PC-9 (cell line): Measurements from ENCODE around the gene MLC1. TPM values are rescaled to one million over a fixed set of nuclear protein-coding genes. Genes with fewer than 3 reads are reported as not detected.

ENCODE experiments used
- BruUV-seq: library from RNA; stranded (reverse); fragments of 400-500 nt; replicated peaks from 2 replicates; lab custom pipeline; 2021; lab: Mats Ljungman, UMichigan
- CTCF ChIA-PET: fragments of 300-600 bp; sonication (Branson Sonifier 250); formaldehyde crosslinking; loops from one replicate; lab custom pipeline; 2022; ENCODE audit warnings: antibody characterized with exemption; lab: Charles Lee
- POLR2A ChIA-PET: fragments of 300-600 bp; sonication (Branson Sonifier 250); formaldehyde crosslinking; loops from one replicate; lab custom pipeline; 2022; ENCODE audit warnings: antibody characterized with exemption; ENCODE audit not compliant: unreplicated experiment; lab: Charles Lee
- DNase-seq, 2 experiments: peaks; one replicate each; pipeline versions ENCODE4 v3.0.0 to v3.0.0-alpha.2; 2015 to 2022; ENCODE audit warnings: mixed read lengths in 1 of 2
- H2AFZ ChIP-seq: fragments of 200-600 bp; sonication (generic); 2 replicates; pipeline ENCODE4 v1.8.1; 2017; ENCODE audit warnings: antibody characterized with exemption
- H3F3A ChIP-seq: fragments of 200-600 bp; sonication (generic); 2 replicates; pipeline ENCODE4 v1.8.1; 2017; ENCODE audit warnings: antibody characterized with exemption, mild to moderate bottlenecking, low read depth; ENCODE audit not compliant: insufficient read depth
- H3K27ac ChIP-seq: fragments of 200-600 bp; sonication (generic); 2 replicates; pipeline ENCODE4 v1.6.1; 2016; ENCODE audit warnings: mixed run types
- H3K27me3 ChIP-seq: fragments of 200-600 bp; sonication (generic); 2 replicates; pipeline ENCODE4 v1.6.1; 2016; ENCODE audit warnings: low read depth, mixed run types; ENCODE audit not compliant: insufficient read depth
- H3K36me3 ChIP-seq: fragments of 200-600 bp; sonication (generic); 2 replicates; pipeline ENCODE4 v1.6.1; 2016; ENCODE audit warnings: low read depth, mixed run types
- H3K4me1 ChIP-seq: fragments of 200-600 bp; sonication (generic); replicated peaks from 2 replicates; pipeline ENCODE4 v1.6.1; 2016; ENCODE audit warnings: mixed run types; ENCODE audit not compliant: insufficient read depth
- H3K4me2 ChIP-seq: fragments of 200-600 bp; sonication (generic); 2 replicates; pipeline ENCODE4 v1.6.1; 2017; ENCODE audit warnings: mixed run types
- H3K4me3 ChIP-seq: fragments of 200-600 bp; sonication (generic); 2 replicates; pipeline ENCODE4 v1.6.1; 2016; ENCODE audit warnings: mixed run types
- H3K79me2 ChIP-seq: fragments of 200-600 bp; sonication (generic); 2 replicates; pipeline ENCODE4 v1.6.1; 2017; ENCODE audit warnings: low read depth, mixed run types
- H3K9me2 ChIP-seq: fragments of 200-600 bp; sonication (generic); 2 replicates; pipeline ENCODE4 v1.8.1; 2017; ENCODE audit warnings: mild to moderate bottlenecking; ENCODE audit not compliant: insufficient read depth
- H3K9me3 ChIP-seq: fragments of 200-600 bp; sonication (generic); 2 replicates; pipeline ENCODE4 v1.8.1; 2016; ENCODE audit warnings: low read depth; ENCODE audit not compliant: insufficient read depth
- H4K20me1 ChIP-seq: fragments of 200-600 bp; sonication (generic); 2 replicates; pipeline ENCODE4 v1.8.1; 2017; ENCODE audit not compliant: insufficient read depth
- EZH2 ChIP-seq: fragments of 200-600 bp; sonication (generic); IDR thresholded peaks from 2 replicates; pipeline ENCODE4 v1.8.0; 2017; ENCODE audit warnings: antibody characterized with exemption, low read depth
- intact Hi-C: fragments of 100-400 bp; cut with micrococcal nuclease; formaldehyde crosslinking; loops from one replicate; pipeline ENCODE4 v1.10.0; 2022; ENCODE audit not compliant: unreplicated experiment
- total RNA-seq: library from RNA; stranded (reverse); gene quantifications from 2 replicates; pipeline ENCODE4 v1.2.3, GENCODE V29; 2021
- TF ChIP-seq, protein P1 (sequence below): fragments of 200-600 bp; sonication (generic); conservative IDR thresholded peaks from 2 replicates; pipeline ENCODE4 v1.6.1; 2017; ENCODE audit warnings: mixed run types, antibody characterized with exemption, mild to moderate bottlenecking, moderate library complexity

The MLC1 gene
- total RNA-seq, 1 experiment from 2014 or later = not detected

DNA sequence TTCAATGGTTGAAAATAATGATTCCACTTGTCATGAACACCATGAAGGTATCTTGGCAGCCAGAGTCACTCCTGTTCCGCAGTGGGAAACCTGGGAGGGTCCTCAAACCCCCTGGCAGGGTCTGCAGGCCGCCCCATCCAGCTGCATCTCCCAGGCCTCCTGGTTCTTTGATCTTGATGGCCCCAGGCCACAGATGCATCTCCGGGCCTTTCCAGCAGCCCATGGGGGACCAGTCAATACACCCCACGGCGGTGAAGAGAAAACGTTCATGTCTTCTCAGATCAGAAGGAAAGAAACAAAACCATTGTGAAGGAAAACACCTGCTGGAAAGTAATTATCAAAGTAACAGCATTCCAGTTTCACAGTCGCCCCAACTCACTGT, 25.4 kb downstream of the MLC1 start:
- H3K36me3 ChIP-seq = no peaks in the 10 kb centered on the region
- no peaks in the 10 kb centered on the region for H3F3A ChIP-seq
- H2AFZ ChIP-seq = no peak overlapping the region
- ChIA-PET POLR2A (no interaction called here), CTCF (no interaction called here)
- no peaks in the 10 kb centered on the region for H3K9me2 ChIP-seq
- H4K20me1 ChIP-seq = no peaks in the 10 kb centered on the region
- peaks cover 71% of the 10 kb centered on the region for H3K27me3 ChIP-seq
- intact Hi-C loops = no loop called here
- no peak for TF ChIP-seq EZH2
- H3K4me2 ChIP-seq = no peak overlapping the region
- H3K79me2 ChIP-seq = no peaks in the 10 kb centered on the region
- H3K9me3 ChIP-seq = no peaks in the 10 kb centered on the region
- H3K4me1 ChIP-seq = no peaks in the 10 kb centered on the region
- DNase-seq = no peak
- H3K27ac ChIP-seq = no peak overlapping the region
- BruUV-seq = no TSS peak
- no peak overlapping the region for H3K4me3 ChIP-seq

DNA sequence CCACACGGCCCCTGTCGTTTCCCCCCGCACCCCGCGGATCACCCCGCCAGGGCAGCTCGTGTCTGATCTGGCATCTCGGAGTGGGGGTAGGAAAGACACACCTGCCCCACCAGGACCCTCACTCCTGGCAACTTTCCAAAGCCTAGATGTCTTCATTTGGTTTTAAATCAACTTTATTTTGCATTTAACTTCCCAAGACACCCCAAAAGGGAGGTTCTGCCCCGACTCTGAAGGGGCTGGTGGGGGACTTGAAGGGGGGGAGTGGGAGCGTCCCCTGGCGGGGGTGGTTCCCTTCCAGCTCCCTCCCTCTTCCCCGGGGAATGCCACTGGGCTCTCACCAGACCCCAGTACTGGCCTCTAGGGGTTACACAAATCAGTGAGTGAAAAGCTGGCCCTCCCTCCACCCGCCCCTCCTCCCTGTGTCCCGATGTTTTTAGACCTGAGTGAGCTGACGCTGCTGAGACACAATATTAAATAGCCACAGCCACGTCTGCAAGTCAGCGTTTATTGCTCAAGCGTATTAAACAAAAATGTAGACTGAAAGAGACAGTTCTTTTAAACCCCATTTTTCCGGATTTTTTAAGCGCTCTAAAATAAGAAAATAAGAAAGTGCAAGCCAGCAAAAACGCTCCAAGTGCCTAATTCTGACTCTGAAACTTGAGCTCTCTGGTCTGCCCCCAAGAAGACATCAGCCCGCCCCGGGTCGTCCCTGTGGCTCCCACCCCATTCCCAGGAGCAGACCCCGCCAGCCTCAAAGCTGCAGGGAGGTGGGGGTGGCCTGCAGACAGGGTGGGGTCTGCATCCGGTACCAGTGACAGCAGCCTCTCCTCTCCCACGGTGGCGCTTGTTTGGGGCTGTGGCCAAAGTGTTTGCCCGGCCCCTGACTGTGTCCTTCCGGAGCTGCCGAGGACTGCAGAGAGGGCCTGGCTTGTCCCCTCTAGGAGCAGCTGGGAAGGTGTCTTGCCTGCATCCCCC, 26.0 kb downstream of the MLC1 start:
- H4K20me1 ChIP-seq = no peaks in the 10 kb centered on the region
- no peak for TF ChIP-seq EZH2
- TF ChIP-seq, protein P1, sequence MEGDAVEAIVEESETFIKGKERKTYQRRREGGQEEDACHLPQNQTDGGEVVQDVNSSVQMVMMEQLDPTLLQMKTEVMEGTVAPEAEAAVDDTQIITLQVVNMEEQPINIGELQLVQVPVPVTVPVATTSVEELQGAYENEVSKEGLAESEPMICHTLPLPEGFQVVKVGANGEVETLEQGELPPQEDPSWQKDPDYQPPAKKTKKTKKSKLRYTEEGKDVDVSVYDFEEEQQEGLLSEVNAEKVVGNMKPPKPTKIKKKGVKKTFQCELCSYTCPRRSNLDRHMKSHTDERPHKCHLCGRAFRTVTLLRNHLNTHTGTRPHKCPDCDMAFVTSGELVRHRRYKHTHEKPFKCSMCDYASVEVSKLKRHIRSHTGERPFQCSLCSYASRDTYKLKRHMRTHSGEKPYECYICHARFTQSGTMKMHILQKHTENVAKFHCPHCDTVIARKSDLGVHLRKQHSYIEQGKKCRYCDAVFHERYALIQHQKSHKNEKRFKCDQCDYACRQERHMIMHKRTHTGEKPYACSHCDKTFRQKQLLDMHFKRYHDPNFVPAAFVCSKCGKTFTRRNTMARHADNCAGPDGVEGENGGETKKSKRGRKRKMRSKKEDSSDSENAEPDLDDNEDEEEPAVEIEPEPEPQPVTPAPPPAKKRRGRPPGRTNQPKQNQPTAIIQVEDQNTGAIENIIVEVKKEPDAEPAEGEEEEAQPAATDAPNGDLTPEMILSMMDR = no peak
- H3K27me3 ChIP-seq = peaks cover 71% of the 10 kb centered on the region
- no TSS peak for BruUV-seq
- no peak for DNase-seq
- H3K4me2 ChIP-seq = no peak overlapping the region
- no peak overlapping the region for H2AFZ ChIP-seq
- intact Hi-C loops = no loop called here
- ChIA-PET POLR2A (interaction anchor here (0.6 kb wide), 1 partner anchor 14 kb away, joined by 5 read pairs; no protein-coding TSS in a partner anchor), CTCF (no interaction called here)
- no peaks in the 10 kb centered on the region for H3K9me2 ChIP-seq
- H3K9me3 ChIP-seq = no peaks in the 10 kb centered on the region
- no peak overlapping the region for H3K27ac ChIP-seq
- no peaks in the 10 kb centered on the region for H3K4me1 ChIP-seq
- H3K4me3 ChIP-seq = no peak overlapping the region
- no peaks in the 10 kb centered on the region for H3K79me2 ChIP-seq
- H3K36me3 ChIP-seq = no peaks in the 10 kb centered on the region
- no peaks in the 10 kb centered on the region for H3F3A ChIP-seq

DNA sequence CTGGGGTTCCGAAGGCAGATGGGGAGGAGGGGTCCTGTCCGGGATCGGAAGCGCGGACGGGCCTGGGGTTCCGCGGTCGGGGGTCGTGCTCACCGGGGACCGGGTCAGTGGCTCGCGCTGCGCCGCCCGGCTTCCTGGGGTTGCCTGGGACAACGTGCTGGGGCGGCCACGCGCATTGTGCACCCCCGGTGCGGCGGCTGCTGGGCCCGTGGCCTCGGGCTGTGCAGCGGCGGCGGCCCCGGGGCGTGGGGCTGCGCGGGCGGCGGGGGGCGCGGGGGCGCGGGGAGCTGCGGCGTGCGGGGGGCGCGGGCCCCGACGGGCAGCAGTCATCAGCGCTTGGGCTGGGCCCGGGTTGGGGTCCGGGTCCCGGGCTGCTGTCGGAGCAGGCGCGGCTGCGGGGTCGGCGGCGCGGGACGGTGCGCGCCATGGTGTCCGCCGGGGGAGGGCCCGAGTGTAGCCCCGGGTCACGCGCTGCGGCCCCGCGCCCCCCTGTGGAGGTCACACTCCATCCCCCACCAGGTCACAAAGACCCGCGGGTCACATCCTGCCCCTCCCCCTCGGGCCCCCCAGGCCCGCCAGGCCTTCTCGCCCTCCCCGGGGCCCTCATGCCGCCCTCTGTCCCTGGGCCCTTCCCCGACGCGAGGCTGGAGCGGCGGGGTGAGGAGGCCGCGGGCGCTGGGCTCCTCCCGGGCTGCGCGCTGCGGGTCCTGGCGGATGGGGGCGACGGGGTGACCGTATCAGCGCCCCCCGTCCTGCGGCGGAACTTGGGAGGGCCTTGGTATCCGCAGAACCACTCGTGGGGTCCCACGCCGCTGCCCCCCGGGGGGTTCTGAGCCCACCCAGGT, 26.9 kb downstream of the MLC1 start, which contains the start of gene TTLL8:
Gene TTLL8, minus strand, starts transcription at position 238 of the 845 bp plus-strand sequence.
- Histone ChIP-seq H3K4me1 (no peaks in the 10 kb centered on the region), H3K4me2 (no peak within 1 kb of the TSS), H3K36me3 (no peaks in the 10 kb centered on the region), H3K27me3 (peaks cover 76% of the 10 kb centered on the region), H3F3A (no peaks in the 10 kb centered on the region), H4K20me1 (no peaks in the 10 kb centered on the region), H3K27ac (no peak within 1 kb of the TSS), H3K79me2 (no peaks in the 10 kb centered on the region), H3K9me2 (no peaks in the 10 kb centered on the region), H2AFZ (no peak within 1 kb of the TSS), H3K9me3 (no peaks in the 10 kb centered on the region), H3K4me3 (no peak within 1 kb of the TSS)
- ChIA-PET POLR2A (interaction anchor here (0.6 kb wide), 1 partner anchor 13 kb away, joined by 5 read pairs; no protein-coding TSS in a partner anchor), CTCF (no interaction called here)
- intact Hi-C loops = no loop called here
- no peak for DNase-seq
- TF ChIP-seq, protein P1 = no peak
- TF ChIP-seq EZH2 = no peak
- no TSS peak for BruUV-seq
